NCI-H2029 (cell line): ENCODE results near the gene EEIG1.

Experiments used
- DNase-seq: peaks from one replicate; lab custom pipeline; 2025; lab: John Stamatoyannopoulos, UW

EEIG1 gene

GRCh38 chr9:127959841-127960409 is 20.9 kb downstream of the EEIG1 start:
- no peak for DNase-seq

GRCh38 chr9:127959398-127959797 is 21.4 kb downstream of the EEIG1 start:
- no peak for DNase-seq

- DNase-seq: no peak
Measured at GRCh38 chr9:127958728-127959127, 22.1 kb downstream of the EEIG1 start.

GRCh38 chr9:127955294-127956015 is 25.3 kb downstream of the EEIG1 start:
- DNase-seq: peak; percentile 99

GRCh38 chr9:127954831-127955293 is 25.9 kb downstream of the EEIG1 start:
- no peak for DNase-seq

GRCh38 chr9:127953768-127954505 is 26.9 kb downstream of the EEIG1 start:
- no peak for DNase-seq

- no peak for DNase-seq
Measured at GRCh38 chr9:127953154-127953553, 27.6 kb downstream of the EEIG1 start.

- DNase-seq: no peak
Measured at GRCh38 chr9:127950513-127951289, 30.1 kb downstream of the EEIG1 start.

GRCh38 chr9:127949827-127950512 is 30.8 kb downstream of the EEIG1 start:
- no peak for DNase-seq

- DNase-seq: no peak
Measured at GRCh38 chr9:127947841-127948710, 32.7 kb downstream of the EEIG1 start.

GRCh38 chr9:127946728-127947127 is 34.1 kb downstream of the EEIG1 start:
- DNase-seq: no peak

- DNase-seq: no peak
Measured at GRCh38 chr9:127945942-127946341, 34.8 kb downstream of the EEIG1 start.

- no peak for DNase-seq
Measured at GRCh38 chr9:127945338-127945737, 35.5 kb downstream of the EEIG1 start.

GRCh38 chr9:127944586-127945218 is 36.1 kb downstream of the EEIG1 start:
- no peak for DNase-seq

- peak; percentile 75 for DNase-seq
Measured at GRCh38 chr9:127943731-127944144, 37.1 kb downstream of the EEIG1 start.

GRCh38 chr9:127943011-127943662 is 37.7 kb downstream of the EEIG1 start:
- DNase-seq: no peak

- DNase-seq: no peak
Measured at GRCh38 chr9:127942216-127943010, 38.4 kb downstream of the EEIG1 start.

GRCh38 chr9:127941961-127942215 is 38.9 kb downstream of the EEIG1 start:
- no peak for DNase-seq
